GM06990 (cell line): ENCODE measurements around the gene KCTD4.

Source experiments
- DNase-seq: peaks from one replicate; pipeline ENCODE4 v3.0.0-alpha.2; 2011; ENCODE audit not compliant: insufficient read length; ENCODE audit errors: extremely low read depth
- H3K27me3 ChIP-seq: replicated peaks from 2 replicates; pipeline ENCODE4 v1.6.0; 2011; ENCODE audit warnings: low read length; ENCODE audit not compliant: control insufficient read depth, insufficient read depth
- H3K36me3 ChIP-seq: 2 replicates; pipeline ENCODE4 v1.5.1; 2011; ENCODE audit warnings: low read length; ENCODE audit not compliant: control insufficient read depth, insufficient read depth
- H3K4me3 ChIP-seq: replicated peaks from 2 replicates; pipeline ENCODE4 v1.5.1; 2011; ENCODE audit warnings: low read depth, mild to moderate bottlenecking, control low read depth, low read length
- CTCF ChIP-seq: IDR thresholded peaks from 2 replicates; pipeline ENCODE4 v1.5.1; 2011; ENCODE audit warnings: low read length, control low read depth, mild to moderate bottlenecking, inconsistent platforms; ENCODE audit not compliant: insufficient read depth, poor library complexity, severe bottlenecking

KCTD4 gene

DNA sequence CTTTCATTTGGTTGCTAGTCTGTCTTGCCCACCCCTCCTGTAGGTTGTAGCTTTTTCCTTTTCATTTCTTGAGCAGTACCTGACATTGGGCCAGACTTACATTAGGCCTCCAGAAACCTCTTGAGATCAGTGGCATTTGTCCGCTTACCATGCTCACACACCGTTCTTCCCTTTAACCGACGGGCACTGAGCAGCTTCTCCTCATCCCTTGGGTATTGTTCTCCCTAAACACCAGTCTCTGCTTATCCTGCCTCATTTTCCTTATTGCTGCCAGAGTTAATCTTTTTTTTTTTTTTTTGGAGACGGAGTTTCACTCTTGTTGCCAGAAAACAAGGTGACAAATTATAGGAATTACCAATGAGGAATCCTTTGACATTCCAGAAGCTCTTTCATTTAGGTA, 27.2 kb upstream of the KCTD4 start:
- H3K27me3 ChIP-seq, result no peaks in the 10 kb centered on the region
- DNase-seq, result no peak
- H3K4me3 ChIP-seq, result no peak overlapping the region
- no peaks in the 10 kb centered on the region for H3K36me3 ChIP-seq
- TF ChIP-seq CTCF, result no peak

- DNase-seq, result no peak
These were observed 25.2 kb upstream of the KCTD4 start for GRCh38 chr13:45226024-45226423.

GRCh38 chr13:45225370-45225769, 24.5 kb upstream of the KCTD4 start:
- H3K36me3 ChIP-seq, result no peaks in the 10 kb centered on the region
- TF ChIP-seq CTCF, result no peak
- H3K27me3 ChIP-seq, result no peaks in the 10 kb centered on the region
- DNase-seq, result no peak
- H3K4me3 ChIP-seq, result no peak overlapping the region

More at GRCh38 chr13:45226024-45226423, 25.2 kb upstream of the KCTD4 start:
- no peaks in the 10 kb centered on the region for H3K27me3 ChIP-seq
- H3K4me3 ChIP-seq, result no peak overlapping the region
- TF ChIP-seq CTCF, result no peak
- H3K36me3 ChIP-seq, result no peaks in the 10 kb centered on the region

DNA sequence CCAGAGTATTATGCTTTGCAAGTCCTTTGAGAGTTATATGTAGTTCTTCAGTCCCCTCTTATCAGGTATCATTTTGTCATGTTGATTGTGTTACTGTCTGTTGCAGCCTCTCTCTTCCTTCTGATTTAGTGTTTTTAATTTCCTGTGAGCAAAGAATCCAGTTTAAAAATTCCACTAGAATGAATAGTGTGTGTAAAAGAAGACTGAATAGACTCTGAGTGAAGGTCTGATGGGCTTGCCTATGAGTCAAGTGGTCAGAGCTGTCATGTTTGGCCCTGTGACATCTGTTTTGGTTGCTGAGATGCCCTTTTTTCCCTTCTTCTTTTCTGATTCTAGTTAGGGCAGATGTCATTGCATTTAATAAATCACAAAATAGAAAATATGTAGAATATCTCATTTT, 23.3 kb upstream of the KCTD4 start:
- no peak for TF ChIP-seq CTCF
- no peak for DNase-seq
- no peaks in the 10 kb centered on the region for H3K36me3 ChIP-seq
- no peak overlapping the region for H3K4me3 ChIP-seq
- H3K27me3 ChIP-seq, result no peaks in the 10 kb centered on the region

DNA sequence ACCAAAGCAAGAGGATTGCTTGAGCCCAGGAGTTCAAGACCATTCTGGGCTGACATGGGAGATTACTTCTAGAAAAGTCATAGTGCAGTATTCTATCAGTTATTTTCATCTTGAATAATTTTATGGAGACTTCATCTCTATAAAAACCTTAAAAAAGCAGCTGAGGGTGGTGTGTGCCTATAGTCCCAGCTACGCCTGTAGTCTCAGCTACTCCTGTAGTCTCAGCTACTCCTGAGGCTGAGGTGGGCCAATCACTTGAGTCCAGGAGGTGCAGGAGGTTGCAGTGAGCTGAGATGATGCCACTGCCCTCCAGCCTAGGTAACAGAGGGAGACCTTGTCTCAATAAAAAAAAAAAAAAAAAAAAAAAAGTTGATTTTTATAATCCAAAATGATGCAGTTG, 22.1 kb upstream of the KCTD4 start:
- TF ChIP-seq CTCF, result no peak
- Histone ChIP-seq H3K27me3 (no peaks in the 10 kb centered on the region), H3K36me3 (no peaks in the 10 kb centered on the region), H3K4me3 (no peak overlapping the region)
- DNase-seq, result no peak

DNA sequence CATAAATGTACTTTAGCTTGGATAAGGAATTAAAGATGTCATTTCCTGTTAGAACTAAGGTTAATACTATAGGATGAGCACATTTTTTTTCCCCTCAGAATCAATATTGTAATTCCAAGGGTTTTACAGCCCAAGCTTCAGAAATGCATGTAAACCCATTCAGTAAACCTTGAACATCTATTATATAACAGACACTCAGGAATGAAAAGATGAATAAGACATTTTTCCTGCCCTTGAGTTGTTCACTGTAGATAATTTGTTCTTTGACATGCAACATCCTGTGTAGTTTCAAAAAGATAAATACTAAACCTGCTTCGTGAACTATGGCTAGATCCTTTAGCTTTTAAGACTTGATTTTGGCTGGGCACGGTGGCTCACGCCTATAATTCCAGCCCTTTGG, 21.7 kb upstream of the KCTD4 start:
- no peak for DNase-seq
- H3K36me3 ChIP-seq, result no peaks in the 10 kb centered on the region
- H3K27me3 ChIP-seq, result no peaks in the 10 kb centered on the region
- TF ChIP-seq CTCF, result no peak
- H3K4me3 ChIP-seq, result no peak overlapping the region
